SIG-M5 treated with dmso at 0.1 percent for 504 hours (cell line): ENCODE data around the gene SIRT7.
A peak's percentile ranks its signal among the peaks of the same experiment; 100 is the strongest.

Experiments
- DNase-seq: peaks from one replicate; lab custom pipeline; 2025; ENCODE audit not compliant: unreplicated experiment; lab: John Stamatoyannopoulos, UW

Gene SIRT7, protein sequence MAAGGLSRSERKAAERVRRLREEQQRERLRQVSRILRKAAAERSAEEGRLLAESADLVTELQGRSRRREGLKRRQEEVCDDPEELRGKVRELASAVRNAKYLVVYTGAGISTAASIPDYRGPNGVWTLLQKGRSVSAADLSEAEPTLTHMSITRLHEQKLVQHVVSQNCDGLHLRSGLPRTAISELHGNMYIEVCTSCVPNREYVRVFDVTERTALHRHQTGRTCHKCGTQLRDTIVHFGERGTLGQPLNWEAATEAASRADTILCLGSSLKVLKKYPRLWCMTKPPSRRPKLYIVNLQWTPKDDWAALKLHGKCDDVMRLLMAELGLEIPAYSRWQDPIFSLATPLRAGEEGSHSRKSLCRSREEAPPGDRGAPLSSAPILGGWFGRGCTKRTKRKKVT

DNA sequence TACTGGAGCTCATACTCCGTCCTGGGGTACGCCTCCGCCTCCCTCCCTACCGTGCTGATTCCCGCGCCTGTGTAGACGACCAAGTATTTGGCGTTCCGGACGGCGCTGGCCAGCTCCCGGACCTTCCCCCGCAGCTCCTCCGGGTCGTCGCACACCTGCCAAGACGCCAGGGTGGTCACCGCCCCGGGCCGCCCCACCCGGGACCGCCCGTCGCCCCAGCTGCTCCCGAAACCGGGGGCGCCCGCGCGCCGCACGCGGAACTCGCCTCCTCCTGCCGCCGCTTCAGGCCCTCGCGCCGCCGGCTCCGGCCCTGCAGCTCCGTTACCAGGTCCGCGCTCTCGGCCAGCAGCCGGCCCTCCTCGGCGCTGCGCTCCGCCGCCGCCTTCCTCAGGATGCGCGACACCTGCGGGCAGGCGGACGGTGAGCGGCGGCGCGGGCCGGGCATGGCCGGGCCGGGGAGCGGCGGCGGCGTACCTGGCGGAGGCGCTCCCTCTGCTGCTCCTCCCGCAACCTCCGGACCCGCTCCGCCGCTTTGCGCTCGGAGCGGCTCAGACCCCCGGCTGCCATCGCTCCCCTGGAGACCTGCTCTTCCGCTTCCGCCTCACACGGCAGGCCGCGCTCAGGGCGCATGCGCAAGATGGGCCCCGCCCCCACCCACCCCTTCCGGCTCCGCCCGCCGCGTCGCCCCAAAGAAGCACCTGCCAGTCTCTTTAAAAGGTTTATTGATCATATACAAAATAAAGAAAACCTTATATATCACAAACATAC, at the start of gene SIRT7:
TSS of gene SIRT7 (minus strand) at position 612 of the 768 bp plus-strand sequence. CDS start at position 567, 45 bp downstream.
- peak; percentile 78 for DNase-seq

DNA sequence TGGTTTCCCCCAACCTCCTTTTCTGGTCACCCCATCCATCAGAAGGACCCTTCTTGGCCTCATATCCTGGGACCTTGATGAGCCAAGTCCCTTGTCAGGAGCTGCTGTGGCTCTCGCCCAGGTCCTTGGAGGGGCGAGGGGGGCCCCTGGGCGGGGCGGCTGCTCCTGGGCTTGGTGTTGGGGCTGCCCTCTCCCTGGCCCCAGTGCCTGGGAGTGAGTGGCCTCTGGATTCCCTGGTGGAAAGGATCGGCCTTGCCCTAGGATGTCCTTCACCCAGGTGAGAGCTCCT, 49.2 kb upstream of the SIRT7 start:
- no peak for DNase-seq

DNA sequence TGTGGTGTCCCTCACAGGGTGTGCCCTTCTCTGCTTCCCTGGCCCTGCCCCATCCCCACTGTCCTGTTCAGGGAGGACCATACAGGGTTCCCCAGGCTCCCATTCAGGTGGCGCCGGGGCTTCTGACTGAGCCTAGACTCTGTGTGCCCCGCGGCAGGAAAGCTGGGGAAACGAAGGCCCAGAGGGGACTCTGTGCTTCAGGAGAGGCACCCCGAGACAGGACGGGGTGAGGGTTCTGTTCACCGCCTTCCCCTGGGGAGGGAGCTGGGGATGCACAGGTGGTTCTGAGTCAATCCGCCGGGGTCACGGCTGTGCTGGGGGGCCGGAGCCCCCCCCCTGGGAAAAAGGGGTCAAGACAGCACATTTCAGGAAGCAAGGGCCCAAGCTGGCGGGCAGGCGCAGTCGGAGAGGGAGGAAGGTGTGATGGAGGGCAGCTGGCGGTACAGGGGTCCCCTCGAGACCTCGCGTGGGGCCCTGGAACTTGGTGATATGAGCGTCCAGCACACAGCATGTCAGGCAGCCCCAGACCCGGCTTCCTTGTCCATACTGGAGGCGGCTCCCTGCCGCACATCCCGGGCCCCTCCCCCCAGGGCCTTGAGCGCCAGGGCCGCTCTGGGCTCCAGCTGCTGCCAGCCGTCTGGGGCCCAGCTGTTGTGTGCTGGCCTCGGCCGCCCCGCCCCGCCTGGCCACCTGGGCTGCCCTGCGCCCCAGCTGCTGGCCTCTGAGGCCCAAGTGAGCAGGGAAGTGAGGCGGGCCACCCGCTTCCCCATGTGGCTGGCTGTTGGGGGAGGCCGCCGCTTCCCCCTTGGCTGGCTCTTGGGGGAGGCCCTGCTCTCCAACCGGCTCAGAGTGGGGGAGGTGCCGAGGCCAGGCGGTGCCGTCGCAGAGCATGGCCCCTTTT, 48.6 kb upstream of the SIRT7 start:
- peak; percentile 45 for DNase-seq

DNA sequence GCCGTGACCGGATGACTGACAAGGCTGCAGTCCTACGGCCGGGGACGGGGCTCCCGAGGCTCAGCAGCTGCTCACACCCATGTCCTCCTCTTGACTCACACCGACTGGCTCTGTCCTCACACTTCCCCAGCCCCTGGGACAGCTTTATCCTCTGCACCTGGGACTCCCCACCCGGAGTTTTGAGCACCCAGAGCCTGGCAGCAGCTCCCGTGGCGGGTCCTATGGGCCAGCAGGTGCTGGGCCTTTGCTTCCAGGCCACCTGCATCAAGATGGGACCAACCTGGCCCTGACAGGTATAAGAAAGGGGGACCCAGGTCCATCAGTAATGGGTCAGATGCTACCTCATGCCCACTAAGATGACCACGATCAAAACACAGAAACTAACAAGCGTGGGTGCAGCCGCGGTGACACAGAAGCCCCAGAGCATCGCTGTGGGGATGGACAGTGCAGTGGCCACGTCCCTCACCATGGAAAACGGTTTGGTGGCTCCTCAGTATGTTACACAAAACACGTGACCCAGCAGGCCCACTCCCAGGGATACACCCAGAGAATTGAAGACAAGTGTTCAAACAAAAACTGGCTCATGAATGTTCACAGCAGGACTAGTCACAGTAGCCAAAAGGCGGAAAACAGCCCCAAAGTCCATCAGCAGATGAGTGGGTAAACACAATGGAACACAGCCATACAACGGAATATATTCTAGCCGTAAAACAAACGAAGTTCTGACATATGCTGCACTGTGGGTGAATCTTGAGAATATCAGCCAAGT, 46.3 kb upstream of the SIRT7 start:
- DNase-seq, result no peak

DNA sequence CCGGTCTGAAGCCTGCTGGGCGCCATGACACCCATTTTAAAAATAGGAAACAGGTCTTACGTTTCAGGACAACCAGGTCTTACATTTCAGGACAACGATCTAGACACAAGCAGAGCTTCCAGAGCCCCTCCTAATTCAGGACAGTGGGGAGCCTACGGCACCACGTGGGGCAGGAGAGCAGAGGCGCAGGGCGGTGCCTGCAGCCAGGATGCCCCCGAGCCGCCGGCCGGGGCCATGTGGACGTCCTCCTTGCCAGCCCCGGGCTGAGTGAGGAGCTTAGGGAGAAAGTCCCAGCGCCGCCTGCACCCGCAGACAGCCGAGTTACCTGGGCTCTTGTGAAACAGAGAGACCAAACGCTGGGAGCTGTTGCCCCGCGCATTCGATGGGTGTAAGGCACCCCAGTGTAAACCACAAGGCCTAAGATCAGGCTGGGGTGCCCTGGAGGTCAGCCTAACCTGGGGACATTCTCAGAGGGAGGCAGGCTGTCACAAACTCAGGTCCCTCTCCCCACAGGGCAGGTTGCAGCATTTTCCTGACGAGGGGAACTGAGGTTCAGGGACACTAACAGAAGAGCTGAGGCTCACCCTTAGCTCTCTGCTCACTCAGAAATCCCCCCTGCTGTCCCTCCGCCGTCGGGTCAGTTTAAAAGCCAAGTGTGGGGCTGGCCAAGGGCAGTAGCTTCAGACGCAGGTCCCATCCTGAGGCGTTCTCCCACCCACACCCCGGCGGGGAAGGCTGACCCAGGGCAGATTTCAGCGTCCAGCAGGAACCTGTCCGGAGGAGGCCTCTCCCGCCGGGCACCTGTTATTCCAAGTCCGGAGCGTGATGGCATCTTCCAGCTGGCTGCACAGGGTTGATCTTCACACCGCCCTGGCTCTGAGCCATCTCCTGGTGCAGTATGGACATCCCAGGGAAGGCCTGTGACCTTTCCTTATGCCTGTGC, 44.8 kb upstream of the SIRT7 start:
- no peak for DNase-seq

DNA sequence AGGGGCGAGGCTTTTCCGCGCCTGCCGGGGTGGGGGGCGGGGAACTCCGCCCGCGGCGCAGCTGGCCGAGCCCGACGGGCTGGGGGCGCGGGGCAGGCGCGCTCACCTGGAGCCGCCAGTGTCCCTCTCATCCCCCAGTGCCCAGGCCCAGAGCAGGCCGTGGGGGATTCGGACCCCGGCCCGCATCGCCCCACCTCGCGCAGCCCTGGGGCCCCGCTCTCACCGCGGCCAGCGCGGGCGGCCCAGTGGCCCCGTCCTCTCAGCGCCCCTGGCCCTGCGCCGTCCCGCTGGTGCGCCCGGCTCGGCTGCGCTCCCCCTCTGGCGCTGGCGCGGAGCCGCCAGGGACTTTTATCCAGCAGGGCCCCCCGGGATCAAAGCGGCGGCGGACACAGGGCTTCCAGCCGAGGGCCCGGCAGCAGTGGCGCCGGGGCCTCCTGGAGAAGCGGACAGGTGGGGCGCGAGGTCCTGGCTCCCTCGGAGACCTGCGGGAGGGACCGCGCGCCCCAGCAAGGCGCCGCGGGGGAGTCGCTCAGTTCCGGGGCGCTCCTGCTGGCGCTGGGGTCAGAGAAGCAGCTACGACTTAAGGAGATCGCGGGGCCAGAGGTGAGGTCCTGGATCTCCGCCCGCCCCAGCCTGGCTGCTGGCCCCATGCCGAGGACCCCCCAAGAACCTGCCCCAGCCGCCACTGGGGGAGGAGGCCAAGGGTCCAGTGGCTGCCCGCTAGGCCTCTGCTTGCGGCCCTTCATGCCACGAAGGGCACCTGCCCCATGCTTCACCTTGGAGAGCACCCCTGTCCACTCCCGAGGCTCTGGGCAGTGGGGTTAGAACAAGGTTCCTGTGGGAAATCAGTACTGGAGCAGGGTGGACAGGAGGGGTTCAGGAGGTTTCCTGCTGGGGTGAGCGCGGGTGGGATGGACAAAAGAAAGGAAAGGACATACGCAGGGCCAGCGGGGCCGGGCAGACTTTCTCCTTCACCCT, 43.8 kb upstream of the SIRT7 start:
- no peak for DNase-seq

DNA sequence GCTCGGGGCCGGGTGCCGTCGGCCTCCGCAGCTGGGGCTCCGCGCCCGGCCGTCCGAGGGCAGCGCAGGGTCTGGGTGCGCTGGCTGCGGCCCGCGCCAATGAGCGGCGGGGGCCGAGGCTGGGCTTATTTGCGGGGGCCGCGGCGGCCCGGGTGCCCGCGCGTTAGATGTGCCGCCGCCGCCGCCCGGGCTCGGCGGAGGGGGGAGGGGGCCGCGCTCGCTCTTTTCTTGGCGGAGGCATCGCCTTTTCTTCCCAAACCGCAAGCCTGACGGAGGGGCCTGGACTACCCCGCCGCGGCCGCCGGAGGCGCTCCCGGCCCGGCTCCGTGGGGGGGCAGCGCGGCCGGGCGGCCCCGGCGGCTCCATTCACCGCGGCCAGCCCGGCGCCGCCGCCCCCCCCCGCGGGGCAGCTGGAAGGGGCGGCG, 43.1 kb upstream of the SIRT7 start, which contains the start of gene NOTUM:
TSS of gene NOTUM (minus strand) at position 101 of the 425 bp plus-strand sequence. CDS start 278 bp downstream, outside the sequence.
- peak; percentile 27 for DNase-seq

DNA sequence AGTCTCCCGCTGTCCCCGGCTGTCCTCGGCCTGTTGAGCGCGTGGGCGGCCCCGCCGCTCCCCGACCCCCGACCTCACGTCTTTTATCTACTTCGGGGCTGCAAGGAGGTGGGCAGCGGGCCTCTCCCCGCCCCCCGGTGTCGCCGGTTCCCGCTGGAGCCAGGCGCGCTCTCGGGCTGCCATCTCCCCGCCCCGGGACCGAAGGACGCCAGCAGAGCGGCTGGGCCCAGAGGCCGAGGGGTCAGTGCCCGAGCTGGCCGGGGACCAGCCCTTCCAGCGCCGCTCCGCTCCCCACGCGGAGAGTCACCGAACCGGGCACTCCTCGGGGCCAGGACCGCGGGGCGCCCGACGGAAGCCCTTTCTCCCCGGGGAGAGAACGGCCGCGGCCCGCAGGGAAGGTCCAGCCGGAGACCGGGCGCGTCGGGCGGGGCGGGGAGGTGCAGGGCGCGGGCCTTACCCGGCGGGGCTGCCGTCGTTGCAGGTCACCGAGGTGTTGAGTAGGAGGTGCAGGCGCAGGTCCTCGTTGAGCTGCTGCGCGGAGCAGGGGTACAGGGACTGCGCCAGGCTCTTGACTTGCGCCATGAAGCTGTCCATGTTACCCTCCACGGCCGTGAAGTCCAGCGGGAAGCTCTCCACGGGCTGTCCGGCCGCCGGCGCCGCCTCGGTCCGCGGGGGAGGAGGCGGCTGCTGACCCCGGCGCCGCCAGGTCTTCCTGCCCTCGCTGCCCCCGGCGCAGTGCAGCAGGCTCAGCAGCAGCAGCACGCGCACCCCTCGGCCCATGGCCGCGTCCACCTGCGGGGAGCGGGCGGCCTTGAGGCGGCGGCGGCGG, 42.4 kb upstream of the SIRT7 start:
- no peak for DNase-seq

DNA sequence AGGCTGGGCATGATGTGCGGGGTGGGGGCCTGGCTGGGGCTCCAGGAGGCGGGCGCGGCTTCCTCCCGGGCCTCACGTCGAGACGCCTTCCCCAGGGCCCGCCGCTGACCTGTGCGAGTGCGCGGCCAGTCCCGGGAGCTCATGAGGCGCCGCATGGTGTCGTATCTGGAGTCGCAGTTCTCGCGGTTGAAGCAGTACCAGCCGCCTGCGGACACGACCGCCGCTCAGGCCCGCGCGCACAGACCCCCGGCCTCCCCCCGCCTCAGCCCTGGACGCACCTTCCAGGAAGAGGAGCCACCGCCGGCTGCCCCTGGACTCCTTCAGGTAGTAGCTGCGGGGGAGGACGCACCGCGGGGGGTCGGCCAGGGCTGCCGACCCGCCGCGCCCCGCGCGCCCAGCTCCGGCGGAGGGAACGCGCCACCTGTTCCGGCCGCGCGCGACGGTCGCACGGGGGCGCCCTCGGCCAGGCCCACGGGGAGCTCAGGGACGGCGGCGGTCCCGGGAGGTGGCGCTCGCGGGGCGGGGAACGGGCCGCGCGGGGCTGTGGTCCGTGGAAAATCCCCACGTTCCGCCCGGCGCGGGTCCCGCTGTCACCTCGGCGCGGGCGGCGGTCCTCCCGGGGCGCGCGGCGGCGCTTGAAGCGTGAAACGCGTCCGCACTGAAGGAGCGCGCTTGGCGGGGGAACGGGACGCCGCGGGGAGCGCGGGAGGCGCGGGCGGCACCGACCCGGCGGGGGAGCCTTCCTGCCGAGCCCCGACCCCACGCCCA, 41.6 kb upstream of the SIRT7 start:
- no peak for DNase-seq

DNA sequence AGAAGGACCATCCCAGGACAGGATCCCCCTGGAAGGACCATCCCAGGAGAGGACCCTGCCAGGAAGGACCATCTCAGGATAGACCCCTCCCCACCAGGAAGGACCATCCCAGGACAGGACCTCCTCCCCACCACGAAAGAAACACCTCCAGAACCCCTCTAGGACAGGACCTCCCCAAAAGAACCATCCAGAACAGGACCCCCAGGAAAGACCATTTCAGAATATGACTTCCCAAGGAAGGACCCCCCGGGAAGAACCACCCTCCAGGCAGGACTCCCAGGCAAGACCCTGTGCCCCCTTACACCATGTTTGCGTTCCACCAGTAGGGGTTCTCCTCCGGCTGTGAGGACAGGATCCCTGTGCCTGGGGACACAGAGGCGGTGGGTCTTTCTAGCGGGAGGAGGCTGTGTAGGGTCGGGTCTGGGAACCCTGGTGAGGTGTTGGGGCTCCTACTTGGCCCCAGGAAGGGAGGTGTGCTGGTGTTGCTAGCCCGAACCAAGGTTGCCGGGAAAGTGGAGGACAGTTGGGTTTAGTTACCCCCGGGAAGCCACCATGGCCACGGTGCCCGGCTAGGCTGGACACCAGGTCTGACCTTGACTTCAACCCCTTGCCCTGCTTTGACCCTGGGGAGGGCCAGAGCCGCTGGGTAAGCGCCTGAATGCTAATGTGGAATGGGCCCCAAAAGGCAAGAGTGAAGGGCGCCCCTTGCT, 40.8 kb upstream of the SIRT7 start:
- DNase-seq, result no peak

DNA sequence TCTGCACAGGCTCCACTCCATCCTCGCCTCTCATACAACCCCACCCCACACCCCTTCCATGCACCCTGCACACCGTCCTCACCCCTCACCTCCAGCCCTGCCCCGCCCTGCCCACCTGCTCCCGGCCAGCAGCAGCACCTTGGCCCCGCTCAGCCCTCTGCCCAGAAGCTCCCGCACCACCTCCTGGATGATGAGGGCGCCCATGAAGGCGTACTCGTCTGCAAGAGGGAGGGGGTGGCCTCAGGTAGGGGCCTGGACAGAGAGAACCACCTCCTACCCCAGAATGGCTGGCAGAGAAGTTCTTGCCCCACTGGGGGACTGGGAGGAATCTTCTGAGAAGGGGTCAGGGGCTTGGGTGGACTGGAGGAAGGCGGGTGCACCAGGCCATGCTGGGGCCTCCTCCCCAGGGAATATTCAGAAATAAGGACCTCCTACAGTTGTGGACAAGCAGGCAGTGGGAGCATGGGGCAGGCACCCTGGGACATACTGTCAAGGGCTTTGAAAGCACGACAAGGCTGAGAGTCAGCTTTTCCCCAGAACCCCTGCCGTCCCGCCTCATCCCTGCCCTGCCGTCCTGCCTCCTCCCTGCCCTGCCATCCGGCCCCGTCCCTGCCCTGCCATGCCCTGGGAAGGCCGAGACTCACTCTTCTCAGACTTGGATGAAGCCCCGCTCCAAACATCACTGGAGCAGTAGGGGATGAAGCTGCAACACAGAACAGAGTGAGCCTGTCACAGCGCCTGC, 39.9 kb upstream of the SIRT7 start:
- DNase-seq, result no peak

DNA sequence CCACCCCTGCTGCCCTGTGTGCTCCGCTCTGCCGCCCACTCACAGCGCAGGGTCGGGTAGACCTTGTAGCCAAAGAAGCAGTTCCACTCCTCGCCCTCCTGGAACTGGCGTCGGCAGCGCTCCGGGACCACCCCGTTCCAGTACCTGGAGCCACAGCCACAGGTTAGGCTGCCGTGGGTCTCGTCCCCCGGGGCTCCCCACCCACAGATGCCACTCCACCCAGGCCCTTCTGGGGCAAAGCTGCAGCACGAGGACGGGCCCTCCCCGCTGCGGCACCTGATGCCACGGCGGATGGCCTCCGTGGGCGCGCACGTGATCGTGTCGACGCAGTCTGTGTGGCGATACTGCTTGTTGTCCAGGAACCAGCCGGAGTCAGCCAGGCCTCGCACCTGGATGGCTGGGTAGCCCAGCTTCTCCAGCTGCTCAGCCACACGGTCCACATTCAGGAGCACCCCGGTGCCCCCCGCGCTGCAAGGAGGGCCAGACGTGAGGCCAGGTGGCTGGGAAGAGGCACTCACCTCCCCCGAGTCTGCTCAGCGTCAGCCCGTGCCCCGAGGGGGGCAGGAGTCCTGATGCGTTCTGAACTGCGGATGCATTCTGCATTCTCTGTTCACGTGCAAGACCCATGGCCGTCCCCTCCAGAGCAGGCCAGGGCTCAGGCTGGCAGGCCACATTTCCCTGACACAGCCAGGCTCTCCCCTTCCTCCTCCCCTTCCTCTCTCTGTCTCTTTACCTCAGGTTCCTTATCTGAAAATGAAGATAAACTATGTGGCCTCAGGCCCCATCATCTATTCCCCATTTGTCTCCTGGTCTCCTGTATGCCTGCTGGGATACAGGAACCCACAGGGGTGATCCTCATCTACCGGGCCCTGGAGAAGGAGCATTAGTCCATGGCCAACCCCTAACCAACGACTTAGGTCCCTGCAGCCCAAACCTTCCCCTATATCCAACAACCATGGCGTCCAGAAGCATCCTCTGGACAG, 38.9 kb upstream of the SIRT7 start:
- no peak for DNase-seq

DNA sequence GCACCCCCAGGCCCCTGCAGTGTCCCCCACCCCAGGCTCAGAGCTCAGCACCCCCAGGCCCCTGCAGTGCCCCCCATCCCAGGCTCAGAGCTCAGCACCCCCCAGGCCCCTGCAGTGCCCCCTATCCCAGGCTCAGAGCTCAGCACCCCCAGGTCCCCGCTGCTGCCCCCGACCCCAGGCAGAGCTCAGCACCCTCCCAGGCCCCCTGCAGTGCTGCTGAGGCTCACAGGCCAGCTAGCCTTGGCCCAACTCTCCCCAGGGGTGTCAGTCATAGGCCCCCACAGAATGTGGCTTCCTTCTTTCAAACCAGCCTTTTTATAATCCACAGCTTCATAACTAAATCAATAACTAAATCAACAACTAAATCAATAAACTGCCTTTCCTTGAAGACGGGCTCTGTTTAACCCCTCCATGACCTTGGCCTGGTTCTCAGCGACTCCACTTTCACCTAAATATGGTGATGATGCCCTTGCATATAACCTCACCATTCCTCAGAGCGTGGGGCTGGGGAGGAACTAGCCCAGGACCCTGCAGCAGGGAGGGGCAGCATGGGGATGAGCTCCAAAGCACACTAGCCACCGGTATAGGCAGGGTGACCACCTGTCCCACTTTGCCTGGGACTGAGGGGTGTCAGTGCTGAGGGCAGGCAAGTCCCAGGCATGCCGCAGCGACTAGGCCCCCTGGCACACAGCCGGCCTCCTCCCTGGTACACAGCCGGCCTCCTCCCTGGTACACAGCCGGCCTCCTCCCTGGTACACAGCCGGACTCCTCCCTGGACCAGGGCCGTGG, 38.0 kb upstream of the SIRT7 start:
- no peak for DNase-seq
